H1 (cell line): Measurements from ENCODE around the gene SSTR4.
A peak's percentile ranks its signal among the peaks of the same experiment; 100 is the strongest.

Source experiments
- CTCF ChIP-seq, 3 experiments: IDR thresholded peaks; 1 replicate in 2 of 3; 2 replicates in 1 of 3; pipeline versions ENCODE4 v1.5.1 to v1.6.1; 2011; ENCODE audit warnings: low read length in 3 of 3, mild to moderate bottlenecking in 3 of 3, inconsistent platforms in 2 of 3, low read depth in 1 of 3, moderate library complexity in 1 of 3; ENCODE audit not compliant: insufficient read depth in 1 of 3; ENCODE audit errors: control extremely low read depth in 1 of 3
- EGR1 ChIP-seq: IDR thresholded peaks from 2 replicates; pipeline ENCODE4 v1.6.1; 2011; ENCODE audit warnings: low read depth, low read length, borderline replicate concordance
- EZH2 ChIP-seq: fragments of 200-600 bp; sonication (generic); IDR thresholded peaks from 2 replicates; pipeline ENCODE4 v1.7.1; 2012; ENCODE audit warnings: low read depth, mild to moderate bottlenecking, moderate library complexity, low read length, inconsistent platforms; ENCODE audit not compliant: severe bottlenecking
- POLR2A ChIP-seq, 2 experiments: IDR thresholded peaks; 1 replicate in 1 of 2; 2 replicates in 1 of 2; pipeline ENCODE4 v1.6.1; 2011; ENCODE audit warnings: low read depth in 2 of 2, low read length in 2 of 2, mild to moderate bottlenecking in 2 of 2; ENCODE audit errors: control extremely low read depth in 1 of 2
- POLR2AphosphoS5 ChIP-seq: IDR thresholded peaks from 2 replicates; pipeline ENCODE4 v1.6.1; 2011; ENCODE audit warnings: low read depth, low read length
- RAD21 ChIP-seq, 2 experiments: IDR thresholded peaks in 1 of 2; conservative IDR thresholded peaks in 1 of 2; 2 replicates each; pipeline ENCODE4 v1.6.1; 2011; ENCODE audit warnings: low read depth in 2 of 2, low read length in 2 of 2, improper control_type of control experiment in 1 of 2, inconsistent platforms in 1 of 2, mild to moderate bottlenecking in 1 of 2, moderate library complexity in 1 of 2
- RNF2 ChIP-seq: fragments of 200-900, 300-1000 bp; sonication (generic); IDR thresholded peaks from 2 replicates; pipeline ENCODE4 v1.7.1; 2016; ENCODE audit warnings: borderline replicate concordance, low read depth, mild to moderate bottlenecking, antibody characterized with exemption, low read length; ENCODE audit not compliant: poor library complexity, severe bottlenecking; ENCODE audit errors: missing control alignments
- SP1 ChIP-seq: IDR thresholded peaks from 2 replicates; pipeline ENCODE4 v1.6.1; 2011; ENCODE audit warnings: low read depth, low read length
- TBP ChIP-seq: IDR thresholded peaks from 2 replicates; pipeline ENCODE4 v1.6.1; 2011; ENCODE audit warnings: low read depth, low read length, improper control_type of control experiment
- TF ChIP-seq, protein P1 (sequence below): IDR thresholded peaks from 2 replicates; pipeline ENCODE4 v1.6.1; 2011; ENCODE audit warnings: low read length, improper control_type of control experiment
- TF ChIP-seq, protein P2 (sequence below): IDR thresholded peaks from 2 replicates; pipeline ENCODE4 v1.6.1; 2011; ENCODE audit warnings: low read depth, mild to moderate bottlenecking, low read length; ENCODE audit not compliant: insufficient read depth

GRCh38 chr20:23034721-23035671, at the start of gene SSTR4:
- no peak for TF ChIP-seq CTCF (IDR thresholded peaks at IDR 0.05; ENCODE audit: control extremely low read depth in 1 of 3, insufficient read depth in 1 of 3, low read depth in 1 of 3, low read length in 3 of 3)
- TF ChIP-seq RNF2: no peak
- no peak for TF ChIP-seq SP1
- TF ChIP-seq, protein P1, sequence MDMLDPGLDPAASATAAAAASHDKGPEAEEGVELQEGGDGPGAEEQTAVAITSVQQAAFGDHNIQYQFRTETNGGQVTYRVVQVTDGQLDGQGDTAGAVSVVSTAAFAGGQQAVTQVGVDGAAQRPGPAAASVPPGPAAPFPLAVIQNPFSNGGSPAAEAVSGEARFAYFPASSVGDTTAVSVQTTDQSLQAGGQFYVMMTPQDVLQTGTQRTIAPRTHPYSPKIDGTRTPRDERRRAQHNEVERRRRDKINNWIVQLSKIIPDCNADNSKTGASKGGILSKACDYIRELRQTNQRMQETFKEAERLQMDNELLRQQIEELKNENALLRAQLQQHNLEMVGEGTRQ: no peak
- no peak for TF ChIP-seq EGR1
- no peak for TF ChIP-seq RAD21 (IDR thresholded peaks at IDR 0.05 in 1 of 2, conservative IDR thresholded peaks at IDR 0.05 in 1 of 2; ENCODE audit: low read depth in 2 of 2, low read length in 2 of 2)
- TF ChIP-seq, protein P2, sequence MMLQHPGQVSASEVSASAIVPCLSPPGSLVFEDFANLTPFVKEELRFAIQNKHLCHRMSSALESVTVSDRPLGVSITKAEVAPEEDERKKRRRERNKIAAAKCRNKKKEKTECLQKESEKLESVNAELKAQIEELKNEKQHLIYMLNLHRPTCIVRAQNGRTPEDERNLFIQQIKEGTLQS: no peak
- no peak for TF ChIP-seq POLR2A (IDR thresholded peaks at IDR 0.05; ENCODE audit: control extremely low read depth in 1 of 2, low read depth in 2 of 2, low read length in 2 of 2)
- TF ChIP-seq TBP: no peak
- peak; percentile 57 for TF ChIP-seq EZH2
- no peak for TF ChIP-seq POLR2AphosphoS5
